ENCODE measurements around the gene OR51B4. TPM values are rescaled to one million over a fixed set of nuclear protein-coding genes. Genes with fewer than 3 reads are reported as not detected.

Gene OR51B4
- total and polyA plus RNA-seq, 9 of the 15 experiments (the other 6 are each of a cell fraction or from before 2014, with no cell fraction given): 17.1 to 64.6 (median 39.9) TPM

- TF ChIP-seq ZNF124 (CRISPR knock-in tag; IDR thresholded peaks at IDR 0.05): no peak
- TF ChIP-seq ZNF511 (CRISPR knock-in tag; IDR thresholded peaks at IDR 0.05): no peak
- peak; percentile 63; the same call in 1 of the 2 replicates for TF ChIP-seq BRD4 (IDR thresholded peaks at IDR 0.05)
- TF ChIP-seq SIX5 (IDR thresholded peaks at IDR 0.05; ENCODE audit: borderline replicate concordance in 1 of 2, insufficient read depth in 1 of 2, low read depth in 1 of 2, low read length in 2 of 2): no peak
- no peak for TF ChIP-seq ATF1 (CRISPR knock-in tag; IDR thresholded peaks at IDR 0.05)
- peak; percentile 82 for TF ChIP-seq ATF1 (tag; IDR thresholded peaks at IDR 0.05)
- TF ChIP-seq SMAD3 (CRISPR knock-in tag; conservative IDR thresholded peaks at IDR 0.05): no peak
- TF ChIP-seq ZNF699 (CRISPR knock-in tag; IDR thresholded peaks at IDR 0.05; ENCODE audit: insufficient replicate concordance): no peak
- TF ChIP-seq POLR2H (tag; IDR thresholded peaks at IDR 0.05; ENCODE audit: low read depth): no peak
- TF ChIP-seq MBD1 (CRISPR knock-in tag; IDR thresholded peaks at IDR 0.05): no peak
- no peak for TF ChIP-seq NFYB (IDR thresholded peaks at IDR 0.05; ENCODE audit: extremely low read depth, insufficient read length)
- TF ChIP-seq CBFA2T3 (IDR thresholded peaks at IDR 0.05): peak; percentile 92
- no peak for TF ChIP-seq RREB1 (CRISPR knock-in tag; IDR thresholded peaks at IDR 0.05)
- TF ChIP-seq TCFL5 (CRISPR knock-in tag; conservative IDR thresholded peaks at IDR 0.05): no peak
- TF ChIP-seq CHAMP1 (IDR thresholded peaks at IDR 0.05): no peak; the same call in 1 of the 2 replicates
- TF ChIP-seq ZBTB2 (IDR thresholded peaks at IDR 0.05): peak; percentile 69; the same call in 1 of the 2 replicates
These were observed 26.2 kb downstream of the OR51B4 start (continued) for GRCh38 chr11:5275369-5276110.
